Common myeloid progenitor, CD34-positive (primary cell): ENCODE measurements around the gene GTPBP8.
"Not testable (repeated sequence)": the region's sequence is repeated elsewhere in the genome, so short reads cannot be mapped to it uniquely, and the experiment has no call there.

Experiments
- CTCF ChIA-PET: fragments of 350-600 bp; sonication (Branson Sonifier 250); formaldehyde crosslinking; loops from one replicate; lab custom pipeline; 2021; ENCODE audit warnings: antibody characterized with exemption; lab: Charles Lee
- POLR2A ChIA-PET: fragments of 350-600 bp; sonication (Branson Sonifier 250); formaldehyde crosslinking; loops from one replicate; lab custom pipeline; 2021; ENCODE audit warnings: antibody characterized with exemption; lab: Charles Lee
- DNase-seq, 3 donors: peaks; one replicate each; pipeline versions ENCODE4 v3.0.0 to v3.0.0-alpha.2; 2013
- H3K27ac ChIP-seq, 2 experiments: 1 replicate in 1 of 2; 2 replicates in 1 of 2; pipeline ENCODE4 v1.7.0; 2013; ENCODE audit warnings: inconsistent platforms in 2 of 2, low read length in 2 of 2, mild to moderate bottlenecking in 2 of 2, low read depth in 1 of 2, moderate library complexity in 1 of 2; ENCODE audit not compliant: severe bottlenecking in 2 of 2, insufficient read depth in 1 of 2, poor library complexity in 1 of 2
- H3K27me3 ChIP-seq, 5 experiments: replicated peaks in 2 of 5; 1 replicate in 3 of 5; 2 replicates in 2 of 5; pipeline versions ENCODE4 v1.6.1 to v1.7.0; 2013; ENCODE audit warnings: low read length in 4 of 5, mild to moderate bottlenecking in 2 of 5, moderate library complexity in 2 of 5, inconsistent platforms in 1 of 5; ENCODE audit not compliant: insufficient read depth in 5 of 5, control insufficient read depth in 4 of 5
- H3K36me3 ChIP-seq, 4 experiments: 1 replicate in 2 of 4; 2 replicates in 2 of 4; pipeline versions ENCODE4 v1.6.1 to v1.7.0; 2013; ENCODE audit warnings: low read length in 3 of 4, control low read depth in 1 of 4, mild to moderate bottlenecking in 1 of 4; ENCODE audit not compliant: control insufficient read depth in 4 of 4, insufficient read depth in 4 of 4
- H3K4me1 ChIP-seq, 4 experiments: 1 replicate in 3 of 4; 2 replicates in 1 of 4; pipeline versions ENCODE4 v1.6.1 to v1.7.1; 2013; ENCODE audit warnings: low read length in 3 of 4, mild to moderate bottlenecking in 3 of 4, control low read depth in 1 of 4, inconsistent platforms in 1 of 4, moderate library complexity in 1 of 4; ENCODE audit not compliant: control insufficient read depth in 4 of 4, insufficient read depth in 4 of 4; ENCODE audit errors: control extremely low read depth in 1 of 4
- H3K4me3 ChIP-seq, 7 experiments: 1 replicate in 4 of 7; 2 replicates in 3 of 7; pipeline versions ENCODE4 v1.5.1 to v1.7.0; 2013; ENCODE audit warnings: mild to moderate bottlenecking in 7 of 7, low read length in 6 of 7, moderate library complexity in 6 of 7, inconsistent platforms in 2 of 7, low read depth in 2 of 7, control low read depth in 1 of 7; ENCODE audit not compliant: insufficient read depth in 4 of 7, control insufficient read depth in 1 of 7; ENCODE audit errors: extremely low read depth in 1 of 7
- H3K9me3 ChIP-seq, 5 experiments: 1 replicate in 4 of 5; 2 replicates in 1 of 5; pipeline versions ENCODE4 v1.6.1 to v1.7.1; 2013; ENCODE audit warnings: low read length in 4 of 5, mild to moderate bottlenecking in 2 of 5, inconsistent platforms in 1 of 5, low read depth in 1 of 5, moderate library complexity in 1 of 5; ENCODE audit not compliant: control insufficient read depth in 4 of 5, insufficient read depth in 2 of 5; ENCODE audit errors: control extremely low read depth in 1 of 5
- WGBS: methylation state at CpG from one replicate; pipeline ENCODE4 v1.1.5; 2013; ENCODE audit not compliant: insufficient coverage; 5-methylcytosine and 5-hydroxymethylcytosine counted together

The GTPBP8 gene

GRCh38 chr3:113034011-113034410, 43.2 kb downstream of the GTPBP8 start:
- ChIA-PET CTCF (interaction anchor here (0.5 to 1.2 kb wide), 4 partner anchors 12 to 163 kb away, joined by 3 to 5 read pairs (median 3); partner anchors contain the start of gene GTPBP8), POLR2A (no interaction called here)
- Histone ChIP-seq H3K9me3 (no peaks in the 10 kb centered on the region), H3K4me3 (no peak overlapping the region), H3K4me1 (no peaks in the 10 kb centered on the region), H3K27me3 (no peaks in the 10 kb centered on the region), H3K27ac (no peak overlapping the region), H3K36me3 (no peaks in the 10 kb centered on the region)
- DNase-seq, result no peak
- WGBS, result no CpG with 5 or more reads among the region's 2 CpGs

GRCh38 chr3:113035387-113035982, 44.7 kb downstream of the GTPBP8 start:
- no peak overlapping the region for H3K4me3 ChIP-seq
- 77% methylated on average over 5 of the region's 6 CpGs for WGBS
- H3K9me3 ChIP-seq, result no peaks in the 10 kb centered on the region
- no peak overlapping the region for H3K27ac ChIP-seq
- H3K36me3 ChIP-seq, result no peaks in the 10 kb centered on the region
- H3K27me3 ChIP-seq, result no peaks in the 10 kb centered on the region
- ChIA-PET POLR2A (interaction anchor here (0.6 kb wide), 1 partner anchor 241 kb away, joined by 3 read pairs; no protein-coding TSS in a partner anchor), CTCF (interaction anchor here (0.6 to 1.6 kb wide), 9 partner anchors 17 to 1430 kb away, joined by 3 to 6 read pairs (median 4); partner anchors contain the start of gene BOC)
- peak; percentile 45 to 70 (median 61) for DNase-seq
- no peaks in the 10 kb centered on the region for H3K4me1 ChIP-seq

- Histone ChIP-seq H3K27ac (no peak overlapping the region), H3K4me3 (no peak overlapping the region), H3K9me3 (no peaks in the 10 kb centered on the region), H3K36me3 (no peaks in the 10 kb centered on the region), H3K4me1 (no peaks in the 10 kb centered on the region), H3K27me3 (no peaks in the 10 kb centered on the region)
- POLR2A ChIA-PET, result no interaction called here
- 100% methylated on average over 1 of the region's 2 CpGs for WGBS
- no peak for DNase-seq
- CTCF ChIA-PET, result no interaction called here
Observed at GRCh38 chr3:113038328-113038727, 47.5 kb downstream of the GTPBP8 start.

- H3K36me3 ChIP-seq, result no peaks in the 10 kb centered on the region
- no peak for DNase-seq
- H3K27ac ChIP-seq, result no peak overlapping the region
- no peaks in the 10 kb centered on the region for H3K9me3 ChIP-seq
- 100% methylated on average over 2 of the region's 5 CpGs for WGBS
- no peaks in the 10 kb centered on the region for H3K27me3 ChIP-seq
- no peaks in the 10 kb centered on the region for H3K4me1 ChIP-seq
- H3K4me3 ChIP-seq, result no peak overlapping the region
- ChIA-PET CTCF (no interaction called here), POLR2A (no interaction called here)
Observed at GRCh38 chr3:113039546-113039945, 48.8 kb downstream of the GTPBP8 start.

- H3K27ac ChIP-seq, result no peak overlapping the region
- no peak for DNase-seq
- POLR2A ChIA-PET, result no interaction called here
- no peaks in the 10 kb centered on the region for H3K4me1 ChIP-seq
- H3K27me3 ChIP-seq, result no peaks in the 10 kb centered on the region
- peaks cover 0 to 4% (median under 1%) of the 10 kb centered on the region in 5 experiments for H3K9me3 ChIP-seq
- peaks cover 0 to 3% (median under 1%) of the 10 kb centered on the region in 4 experiments for H3K36me3 ChIP-seq
- WGBS, result 100% methylated on average over 1 of the region's 4 CpGs
- CTCF ChIA-PET, result no interaction called here
- H3K4me3 ChIP-seq, result no peak overlapping the region
Observed at GRCh38 chr3:113040231-113040630, 49.4 kb downstream of the GTPBP8 start.

- Histone ChIP-seq H3K9me3 (peaks cover 0 to 6% (median 2%) of the 10 kb centered on the region in 5 experiments), H3K36me3 (peaks cover 0 to 3% (median 1%) of the 10 kb centered on the region in 4 experiments), H3K4me3 (no peak overlapping the region), H3K27ac (no peak overlapping the region), H3K27me3 (no peaks in the 10 kb centered on the region), H3K4me1 (no peaks in the 10 kb centered on the region)
- ChIA-PET CTCF (no interaction called here), POLR2A (interaction anchor here (0.6 kb wide), 1 partner anchor 168 kb away, joined by 3 read pairs; no protein-coding TSS in a partner anchor)
- DNase-seq, result no peak
- WGBS, result 100% methylated on average over 1 of the region's 2 CpGs
Observed at GRCh38 chr3:113043686-113044085, 52.9 kb downstream of the GTPBP8 start.

GRCh38 chr3:113046186-113046965, 55.6 kb downstream of the GTPBP8 start:
- POLR2A ChIA-PET, CTCF ChIA-PET, H3K4me3 ChIP-seq, DNase-seq, H3K27ac ChIP-seq, H3K27me3 ChIP-seq, H3K4me1 ChIP-seq, H3K36me3 ChIP-seq, H3K9me3 ChIP-seq: not testable (repeated sequence)
- 96% methylated on average over 10 of the region's 55 CpGs for WGBS
